Neural progenitor cell (in vitro differentiated cells): ENCODE data around the gene TPST1.

ENCODE experiments used
- CTCF ChIP-seq: fragments of 200-600 bp; sonication (generic); IDR thresholded peaks from 2 replicates; pipeline ENCODE4 v1.5.1; 2017; ENCODE audit warnings: antibody characterized with exemption, mild to moderate bottlenecking
- EZH2 ChIP-seq: fragments of 200-600 bp; sonication (generic); IDR thresholded peaks from 2 replicates; pipeline ENCODE4 v1.6.1; 2017; ENCODE audit warnings: antibody characterized with exemption, mild to moderate bottlenecking, moderate library complexity
- EZH2phosphoT487 ChIP-seq: fragments of 200-600 bp; sonication (generic); IDR thresholded peaks from 2 replicates; pipeline ENCODE4 v1.6.1; 2017; ENCODE audit warnings: antibody characterized with exemption

DNA sequence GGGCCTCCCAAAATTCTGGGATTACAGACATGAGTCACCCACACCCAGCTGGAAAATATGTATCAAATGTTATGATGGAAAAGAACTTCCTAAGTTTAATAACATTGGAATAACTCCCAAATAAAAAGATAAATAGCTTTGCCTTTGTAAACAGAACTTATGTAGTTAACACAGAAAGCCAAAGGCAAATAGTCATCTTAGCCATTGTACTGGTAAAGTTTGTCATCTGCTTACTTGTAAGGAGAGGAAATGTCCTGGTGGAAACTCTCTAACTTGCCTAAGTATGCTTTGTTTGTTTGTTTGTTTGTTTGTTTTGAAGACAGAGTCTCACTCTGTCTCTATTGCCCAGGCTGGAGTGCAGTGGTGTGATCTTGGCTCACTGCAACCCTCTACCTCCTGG is 23.8 kb upstream of the TPST1 start:
- TF ChIP-seq CTCF (no peak), EZH2 (no peak), EZH2phosphoT487 (no peak)
